GM12864 (cell line): ENCODE results near the gene FHOD3.

Experiments used
- DNase-seq: peaks from one replicate; pipeline ENCODE4 v3.0.0-alpha.2; 2011; ENCODE audit warnings: low read depth
- H3K4me3 ChIP-seq: 2 replicates; pipeline ENCODE4 v1.5.1; 2011; ENCODE audit warnings: mild to moderate bottlenecking, low read depth, low read length, control low read depth
- CTCF ChIP-seq: IDR thresholded peaks from 2 replicates; pipeline ENCODE4 v1.5.1; 2011; ENCODE audit warnings: low read depth, mild to moderate bottlenecking, moderate library complexity, low read length, control low read depth, inconsistent platforms; ENCODE audit errors: missing control alignments

Gene FHOD3

GRCh38 chr18:36333414-36333813 is 35.9 kb downstream of the FHOD3 start:
- DNase-seq, result no peak
- TF ChIP-seq CTCF, result no peak
- H3K4me3 ChIP-seq, result no peak overlapping the region

- no peak overlapping the region for H3K4me3 ChIP-seq
- no peak for TF ChIP-seq CTCF
- no peak for DNase-seq
These were observed 37.3 kb downstream of the FHOD3 start for GRCh38 chr18:36334798-36335197.

GRCh38 chr18:36335476-36336279 is 38.2 kb downstream of the FHOD3 start:
- DNase-seq, result no peak
- no peak overlapping the region for H3K4me3 ChIP-seq
- no peak for TF ChIP-seq CTCF

GRCh38 chr18:36337679-36338402 is 40.3 kb downstream of the FHOD3 start:
- TF ChIP-seq CTCF, result no peak
- no peak for DNase-seq
- H3K4me3 ChIP-seq, result no peak overlapping the region

GRCh38 chr18:36338403-36338933 is 41.0 kb downstream of the FHOD3 start:
- H3K4me3 ChIP-seq, result no peak overlapping the region
- no peak for TF ChIP-seq CTCF
- DNase-seq, result no peak

- no peak for DNase-seq
- TF ChIP-seq CTCF, result no peak
- H3K4me3 ChIP-seq, result no peak overlapping the region
These were observed 42.7 kb downstream of the FHOD3 start for GRCh38 chr18:36340246-36340645.

GRCh38 chr18:36341944-36342343 is 44.4 kb downstream of the FHOD3 start:
- no peak overlapping the region for H3K4me3 ChIP-seq
- no peak for DNase-seq
- no peak for TF ChIP-seq CTCF
